Measurements from ENCODE around the gene PAQR6. TPM values are rescaled to one million over a fixed set of nuclear protein-coding genes. Genes with fewer than 3 reads are reported as not detected.

Gene PAQR6
- total and polyA plus RNA-seq, 2 of the 8 experiments (the other 6 are each of a cell fraction or from before 2014, with no cell fraction given): 7.1 to 11.3 TPM

DNA sequence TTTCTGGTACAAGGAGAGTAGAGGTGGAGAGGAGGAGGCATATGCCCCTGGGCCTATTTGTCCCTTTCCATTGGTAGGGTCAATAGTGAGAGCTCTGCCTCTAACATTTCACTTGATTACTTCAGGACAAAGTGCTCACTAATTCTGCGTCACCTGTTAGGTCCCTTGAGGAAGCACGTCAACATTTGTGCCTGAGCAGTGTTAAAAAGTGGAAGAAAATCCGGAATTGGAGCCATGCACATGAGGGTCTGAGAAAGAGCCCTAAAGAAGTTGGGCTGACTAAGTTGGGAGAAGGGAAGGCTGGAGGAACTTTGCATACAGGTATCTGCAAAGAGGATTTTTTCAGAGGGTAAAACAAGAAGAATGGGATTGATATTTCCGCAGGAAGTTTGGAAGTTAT is 52.0 kb downstream of the PAQR6 start (continued):
- TF ChIP-seq CHD7 (IDR thresholded peaks at IDR 0.05; ENCODE audit: insufficient replicate concordance, low read length): no peak
- TF ChIP-seq CBX5 (IDR thresholded peaks at IDR 0.05; ENCODE audit: low read depth, low read length): no peak
- no peak for TF ChIP-seq SP2 (IDR thresholded peaks at IDR 0.05; ENCODE audit: low read length)
- no peak for TF ChIP-seq SP1 (IDR thresholded peaks at IDR 0.05; ENCODE audit: low read depth, low read length)
- no peak for TF ChIP-seq SP4 (IDR thresholded peaks at IDR 0.05; ENCODE audit: low read length)
- TF ChIP-seq NANOG (IDR thresholded peaks at IDR 0.05; ENCODE audit: insufficient read depth, low read depth, low read length, poor library complexity, severe bottlenecking): no peak
